CD4-positive, alpha-beta T cell treated with Interleukin-2 at 100 ng/mL for 4 hours (primary cell): Measurements from ENCODE around the gene HTR2A.
"Not testable (repeated sequence)": the region's sequence is repeated elsewhere in the genome, so short reads cannot be mapped to it uniquely, and the experiment has no call there.

ENCODE experiments used
- DNase-seq: peaks from one replicate; pipeline ENCODE4 v3.0.0-alpha.2; 2020; ENCODE audit warnings: low spot score

The HTR2A gene

DNA sequence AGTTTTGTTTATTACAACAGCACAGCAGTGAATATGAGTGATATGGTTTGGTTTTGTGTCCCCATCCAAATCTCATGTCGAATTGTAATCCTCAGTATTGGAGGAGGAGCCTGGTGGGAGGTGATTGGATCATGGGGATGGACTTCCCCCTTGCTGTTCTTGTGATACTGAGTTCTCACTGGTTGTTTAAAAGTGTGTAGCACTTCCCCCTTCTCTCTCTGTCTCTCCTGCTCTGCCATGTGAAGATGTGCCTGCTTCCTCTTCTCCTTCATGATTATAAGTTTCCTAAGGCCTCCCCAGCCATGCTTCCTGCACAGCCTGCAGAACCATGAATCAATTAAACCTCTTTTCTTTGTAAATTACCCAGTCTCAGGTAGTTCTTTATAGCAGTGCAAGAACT is 91.9 kb downstream of the HTR2A start:
- DNase-seq = not testable (repeated sequence)

DNA sequence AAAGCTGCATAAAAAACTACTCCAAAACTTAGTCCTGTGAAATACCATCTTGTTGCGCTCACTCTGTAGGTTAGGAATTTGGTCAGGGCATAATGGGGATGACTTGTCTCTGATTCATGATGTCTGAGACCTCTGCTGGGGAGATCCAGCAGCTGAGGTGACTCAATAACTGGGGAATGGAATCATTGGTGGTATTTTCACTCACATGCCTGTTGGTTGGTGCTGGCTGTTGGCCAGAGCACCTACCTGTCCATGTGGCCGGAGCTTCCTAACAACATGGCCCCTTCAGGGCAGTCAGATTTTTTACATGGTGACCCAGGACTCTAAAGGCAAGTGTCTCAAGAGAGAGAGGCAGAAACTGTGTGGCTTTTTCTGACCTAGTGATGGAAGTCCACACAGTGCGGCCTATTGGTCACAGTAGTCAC is 92.5 kb downstream of the HTR2A start:
- no peak for DNase-seq

DNA sequence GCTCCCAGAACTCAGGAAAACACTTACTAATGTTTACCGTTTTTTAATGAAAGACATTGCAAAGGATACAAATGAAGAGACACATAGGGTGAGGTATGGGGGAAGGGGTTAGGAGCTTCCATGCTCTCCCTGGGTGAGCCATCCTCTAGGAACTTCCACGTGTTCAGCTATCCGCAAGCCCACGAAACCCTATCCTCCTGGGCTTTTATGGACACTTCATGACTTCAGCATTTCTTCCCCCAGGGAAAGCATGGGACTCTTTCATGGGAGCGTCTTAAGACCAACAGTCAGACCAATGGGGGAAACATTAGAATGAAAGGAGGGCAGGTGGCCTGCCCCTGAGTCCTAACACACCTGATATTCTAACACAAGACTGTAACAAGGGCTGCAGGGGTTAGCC is 93.3 kb downstream of the HTR2A start:
- DNase-seq = no peak

DNA sequence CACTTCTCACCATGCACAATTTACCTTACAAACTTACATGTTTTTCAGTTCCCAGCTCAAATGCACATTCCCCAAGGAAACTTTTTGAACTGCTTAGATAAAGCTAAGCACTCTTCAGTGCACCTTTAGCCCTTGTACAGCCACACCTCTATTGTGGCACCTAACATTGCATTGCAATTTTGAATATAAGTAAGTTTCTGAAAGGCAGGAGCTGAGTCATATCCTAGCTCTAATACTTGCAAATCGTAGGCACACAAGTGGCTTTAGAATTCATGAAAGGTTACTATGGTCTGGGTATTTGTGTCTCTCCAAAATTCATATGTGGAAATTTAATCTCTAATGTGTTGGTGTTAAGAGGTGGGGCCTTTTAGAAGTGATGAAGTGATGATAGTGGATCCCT is 95.0 kb downstream of the HTR2A start:
- no peak for DNase-seq

DNA sequence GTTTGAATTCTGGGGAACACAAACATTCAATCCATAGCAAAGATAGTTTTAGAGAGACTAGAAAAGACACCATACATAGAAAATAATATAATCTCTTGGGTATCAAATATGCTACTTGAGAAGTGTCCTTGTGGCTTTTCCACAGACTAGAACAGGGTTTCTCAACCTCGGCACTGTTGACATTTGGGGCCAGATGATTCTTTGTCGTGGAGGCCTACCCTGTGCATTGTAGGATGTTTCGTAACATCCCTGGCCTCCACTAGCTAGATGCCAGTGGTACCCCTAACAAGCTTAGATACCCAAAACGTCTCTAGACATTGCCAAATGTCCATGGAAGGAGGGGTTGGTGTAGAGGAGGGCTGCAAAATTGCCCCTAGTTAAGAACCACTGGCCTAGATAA is 97.7 kb downstream of the HTR2A start:
- no peak for DNase-seq

DNA sequence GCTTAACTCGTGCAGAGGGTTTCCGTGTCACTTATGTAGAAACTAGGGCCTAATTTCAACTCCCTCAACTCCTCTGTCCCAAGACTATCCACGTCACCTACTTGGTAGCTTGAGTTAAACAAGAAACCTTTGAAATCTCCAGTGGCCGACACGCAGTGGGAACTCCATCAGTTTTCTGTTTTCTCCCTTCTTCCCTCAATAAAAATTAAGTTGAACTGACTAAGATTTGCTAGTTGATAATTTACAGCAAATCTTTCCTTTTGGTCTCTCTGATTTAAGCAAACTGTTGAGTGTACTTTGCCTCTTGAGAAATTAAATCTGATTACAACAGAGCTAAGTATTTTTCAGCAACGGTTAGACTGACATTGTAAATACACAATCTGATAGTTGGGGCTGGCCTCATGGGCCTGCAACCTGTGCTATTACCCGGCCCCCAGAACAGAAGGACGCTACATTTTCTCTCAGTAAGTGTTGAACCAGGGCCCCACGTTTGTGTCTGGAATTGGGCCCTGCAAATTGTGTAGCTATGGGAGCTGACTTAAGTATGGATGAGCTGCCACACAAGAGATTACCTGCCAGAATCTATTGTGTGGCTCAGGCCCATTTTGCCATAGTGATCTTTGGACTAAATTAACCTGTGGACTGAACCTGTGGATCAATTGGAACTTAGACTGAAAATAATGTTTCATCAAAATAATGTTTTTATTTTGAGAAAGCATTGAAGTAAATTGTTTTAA is 99.2 kb downstream of the HTR2A start:
- DNase-seq = no peak

DNA sequence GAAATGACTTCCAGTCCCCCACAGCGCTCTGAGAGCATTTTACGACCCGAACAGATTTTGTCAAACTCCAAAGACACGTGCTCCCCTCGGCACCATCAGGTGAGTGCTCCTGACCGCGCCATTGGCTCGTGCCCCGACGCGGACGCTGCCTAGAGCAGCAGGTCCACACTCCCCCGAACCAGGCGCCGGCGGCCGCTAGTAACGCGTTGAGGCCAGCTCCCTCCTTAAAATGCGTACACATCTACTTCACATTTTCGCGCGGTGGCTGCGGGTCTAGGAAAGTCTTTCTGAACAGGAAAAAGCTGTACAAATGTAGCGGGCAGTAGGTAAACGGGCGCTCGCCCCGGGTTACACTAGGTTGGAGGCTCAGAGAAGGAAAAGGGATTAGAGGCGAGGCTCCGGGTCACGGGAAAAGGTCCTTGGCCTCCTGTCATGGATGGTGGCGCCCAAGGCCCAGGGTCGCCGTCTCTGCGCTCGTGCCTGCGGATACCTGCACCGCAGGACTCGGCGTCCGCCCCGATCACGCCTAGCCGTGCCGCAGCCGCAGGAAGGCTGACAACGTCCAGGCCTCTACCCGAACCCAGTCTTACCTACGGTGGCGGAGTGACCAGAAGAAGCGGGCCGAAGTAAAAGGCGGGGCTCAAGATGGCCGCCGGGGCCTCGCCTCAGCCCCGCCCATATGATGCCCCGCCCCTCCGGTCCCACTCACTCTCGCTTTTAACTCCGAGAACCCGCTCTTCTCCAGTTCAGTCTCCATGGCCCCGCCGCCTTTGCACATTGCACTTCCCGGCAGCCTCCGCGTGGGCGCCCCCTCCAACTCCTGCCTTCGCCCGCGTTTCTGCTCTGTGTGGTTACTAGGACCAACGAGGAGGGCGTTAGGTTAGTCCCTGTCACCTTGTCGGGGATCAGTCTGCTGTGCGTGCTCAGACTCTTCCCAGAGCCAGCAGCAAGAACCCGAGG is 100.1 kb downstream of the HTR2A start, which contains the start of gene ESD:
ESD (minus strand) TSS at position 647 of the 960 bp plus-strand sequence. CDS start 5,748 bp downstream, outside the sequence.
- peak; percentile 88 for DNase-seq

DNA sequence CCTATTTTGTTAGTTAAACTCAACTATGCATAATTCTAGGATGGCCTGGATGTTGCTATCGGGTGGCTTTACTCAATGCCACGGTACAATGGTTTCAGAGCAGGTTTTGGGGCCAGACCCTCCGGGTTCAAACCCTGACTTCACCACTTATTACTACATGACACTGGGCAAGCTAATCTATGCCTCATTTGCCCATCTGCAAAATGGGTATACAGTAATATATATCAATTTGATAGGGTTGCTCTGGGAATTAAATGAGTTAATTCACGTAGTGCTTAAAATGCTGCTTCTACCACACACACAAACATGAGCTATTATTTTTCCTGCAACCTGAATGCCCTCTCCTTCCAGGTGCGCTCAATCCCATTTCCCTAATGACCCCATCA is 100.7 kb downstream of the HTR2A start:
- DNase-seq = no peak

DNA sequence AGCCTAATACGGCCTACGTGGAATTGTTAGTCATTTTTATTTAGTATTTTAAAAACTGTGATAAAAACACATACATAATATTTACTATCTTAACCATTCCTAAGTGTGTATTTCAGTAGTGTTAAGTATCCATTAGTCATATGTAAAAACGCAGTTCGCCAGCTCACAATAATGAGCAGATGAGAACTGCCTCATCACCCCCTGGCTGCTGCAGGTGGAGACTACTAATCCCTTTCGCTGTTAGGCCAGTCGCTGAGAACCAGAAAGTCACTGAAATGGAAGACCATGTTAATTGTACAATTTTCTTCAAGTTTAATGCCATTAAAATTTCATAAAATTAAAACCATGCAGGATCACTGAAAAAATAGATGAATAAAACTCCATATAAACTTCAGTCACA is 101.5 kb downstream of the HTR2A start:
- DNase-seq = no peak

DNA sequence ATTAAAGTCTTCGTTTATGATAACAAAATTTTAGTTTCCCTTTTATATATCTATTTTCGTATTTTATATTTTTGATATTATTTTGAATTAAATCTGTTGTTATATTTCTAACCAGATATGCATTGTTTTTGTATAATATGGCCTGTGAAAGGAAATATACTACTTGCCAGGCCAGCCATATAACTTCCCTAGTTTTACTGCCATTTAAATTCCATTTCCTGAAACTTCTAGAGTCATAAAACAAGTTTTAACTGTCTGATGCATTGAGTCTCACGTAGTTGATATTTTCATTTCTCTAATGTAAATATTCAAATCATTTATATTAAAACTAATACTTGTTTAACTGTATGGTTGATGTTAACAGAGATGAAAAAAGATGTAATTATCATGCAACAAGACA is 113.3 kb downstream of the HTR2A start:
- no peak for DNase-seq

DNA sequence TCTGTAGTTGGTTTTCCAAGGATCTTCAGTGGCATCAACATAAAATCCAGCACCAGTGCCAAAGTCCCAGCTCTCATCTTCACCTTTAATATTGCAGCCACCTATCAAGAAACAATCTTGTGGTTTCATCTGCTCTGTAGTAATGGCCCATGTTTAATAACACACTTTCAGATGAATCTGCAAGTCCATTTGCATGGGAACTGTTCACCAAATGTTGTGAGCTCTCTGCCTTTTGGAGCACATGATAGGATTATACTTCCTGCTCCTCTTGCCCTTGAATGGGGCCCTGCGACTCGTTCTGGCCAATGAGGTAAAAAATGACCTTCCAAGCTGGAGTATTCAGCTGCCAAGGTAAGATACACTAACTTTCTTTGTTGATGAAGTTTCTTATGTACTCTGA is 114.2 kb downstream of the HTR2A start:
- DNase-seq = no peak

DNA sequence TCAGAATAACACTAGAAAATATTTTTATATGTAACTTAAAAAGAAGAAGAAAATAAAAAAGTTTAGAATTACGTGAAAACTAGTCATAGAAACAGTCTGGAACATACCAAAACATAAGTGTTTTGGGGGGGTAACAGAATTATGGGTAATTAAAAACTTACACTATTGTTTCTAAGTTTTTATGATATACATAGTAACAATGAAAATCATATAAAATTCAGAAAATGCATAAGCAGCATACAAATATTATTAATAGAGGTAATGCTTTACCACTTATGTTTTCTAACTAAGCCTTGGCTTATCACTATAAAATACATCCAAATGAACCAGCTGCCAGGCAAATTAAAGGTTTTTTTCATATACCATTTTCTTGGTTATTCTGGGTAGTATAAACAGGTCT is 114.8 kb downstream of the HTR2A start:
- no peak for DNase-seq
